GM19455 (cell line): Measurements from ENCODE around the gene EHD4.

Experiments
- ATAC-seq: cut with Tn5 transposase; IDR thresholded peaks from one replicate; pipeline ENCODE4 v1.9.1; 2021; ENCODE audit not compliant: unreplicated experiment

The EHD4 gene

DNA sequence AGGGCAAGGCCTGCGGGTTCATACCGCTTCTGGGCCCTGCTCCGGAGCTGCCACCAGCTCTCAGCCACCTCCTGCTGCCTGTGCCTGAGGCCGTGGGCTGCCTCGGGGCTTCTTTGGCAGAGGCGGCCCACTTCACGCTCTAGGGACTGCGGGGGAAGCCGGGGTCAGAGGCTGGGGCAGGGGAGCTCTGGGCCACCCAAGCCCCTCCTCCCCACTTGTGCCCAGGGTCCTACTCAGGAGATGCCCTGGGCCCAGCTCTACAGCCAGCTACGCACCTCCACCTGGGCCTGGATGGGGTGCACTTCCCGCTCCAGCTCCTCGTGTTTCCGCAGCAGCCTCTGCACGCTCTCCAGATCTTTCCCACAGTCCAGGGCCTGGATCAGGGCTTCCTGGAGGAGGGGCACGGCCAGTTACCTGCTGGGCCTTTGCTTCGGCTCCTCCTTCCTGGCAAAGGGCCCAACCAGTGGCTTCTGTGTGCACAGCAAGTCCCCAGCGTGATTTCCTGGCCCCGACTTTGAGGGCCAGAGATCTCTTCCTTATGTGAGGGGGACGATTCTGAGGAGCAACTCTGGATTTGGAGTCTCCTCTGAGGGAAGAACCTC is 109.7 kb downstream of the EHD4 start:
- no peak for ATAC-seq

DNA sequence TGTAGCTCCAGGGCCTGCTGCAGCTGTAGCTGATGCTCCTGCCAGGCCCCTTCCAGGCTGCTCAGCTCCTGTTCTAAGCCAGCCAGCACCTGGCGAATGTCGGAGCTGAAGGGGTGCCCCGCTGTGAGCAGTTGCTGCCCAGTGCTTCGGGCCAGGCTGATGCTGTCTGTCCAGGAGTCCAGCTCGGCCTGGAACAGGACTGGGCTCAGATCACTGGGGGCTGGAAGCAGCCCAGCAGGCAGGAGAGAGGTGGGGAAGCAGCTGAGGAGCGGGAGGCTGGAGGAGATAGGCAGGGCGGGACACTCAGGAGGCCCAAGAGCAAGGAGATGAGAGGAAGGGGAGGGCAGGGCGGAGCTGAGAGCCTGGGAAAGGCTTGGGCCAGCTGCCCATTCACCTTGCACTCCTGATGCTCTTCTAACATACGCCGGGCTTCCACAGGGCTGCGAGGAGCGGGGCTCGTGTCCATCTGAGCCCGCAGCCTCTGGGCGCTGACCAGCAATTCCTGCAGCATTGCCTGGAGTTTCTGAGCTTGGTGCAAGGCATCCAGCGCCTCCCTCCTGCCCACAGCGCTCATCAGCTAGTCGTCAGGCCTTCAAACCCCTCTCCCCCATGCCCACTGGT is 110.5 kb downstream of the EHD4 start:
- ATAC-seq: no peak

DNA sequence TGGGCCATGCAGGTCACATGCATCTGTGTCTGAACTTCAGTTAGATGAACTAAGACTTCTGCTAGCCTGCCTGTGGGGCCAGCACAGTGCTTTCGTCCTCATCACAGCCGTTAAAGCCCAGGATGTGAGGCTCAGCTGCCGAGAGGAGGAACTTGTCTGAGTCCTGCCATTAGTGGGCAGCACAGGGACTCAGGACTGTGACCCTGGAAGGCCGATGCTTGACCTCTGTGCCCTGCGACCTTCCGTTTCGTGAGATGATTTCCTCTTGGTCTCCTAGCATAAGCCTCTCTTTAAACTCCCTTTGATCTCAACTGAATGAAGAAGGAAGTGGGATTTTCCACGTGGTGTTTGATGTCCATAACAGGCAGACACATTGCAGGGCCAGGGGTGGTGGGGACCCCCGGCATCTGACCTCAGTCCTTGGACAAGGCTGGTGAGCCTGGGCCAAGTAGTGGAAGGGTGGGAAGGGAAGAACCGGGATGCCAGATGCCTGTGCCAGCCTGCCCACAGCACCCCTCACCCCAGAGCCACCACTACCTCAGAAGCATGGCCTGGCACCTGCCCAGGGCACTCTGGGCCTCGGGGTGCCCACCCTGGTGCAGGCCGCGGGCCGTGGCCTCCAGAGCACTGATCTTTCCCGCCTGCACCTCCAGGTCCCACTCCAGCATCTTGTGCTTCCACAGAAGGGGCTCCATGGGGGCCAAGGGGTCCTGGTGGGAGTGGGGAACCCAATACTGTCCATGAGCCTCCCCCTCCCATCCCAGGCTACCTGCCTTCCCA is 112.1 kb downstream of the EHD4 start:
- no peak for ATAC-seq

DNA sequence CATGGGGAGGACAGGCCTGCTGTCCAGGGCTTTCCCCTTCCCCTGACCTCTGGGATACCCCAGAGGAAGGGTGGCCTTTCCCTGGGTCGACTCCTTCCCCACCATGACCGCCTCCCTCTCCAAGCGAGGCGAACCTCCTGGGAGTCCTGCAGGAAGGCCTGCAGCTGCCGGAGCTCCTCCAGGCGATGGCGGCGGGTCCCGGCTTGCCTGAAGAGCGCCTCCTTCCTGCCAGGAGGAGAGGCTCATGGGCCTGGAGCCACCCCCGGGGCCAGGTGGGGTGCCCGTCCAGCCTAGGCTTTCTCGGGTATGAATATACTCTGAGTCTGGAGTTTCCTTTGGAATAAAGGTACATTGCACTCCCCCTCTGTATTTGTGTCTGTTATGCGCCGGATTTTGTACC is 113.6 kb downstream of the EHD4 start:
- ATAC-seq: no peak

DNA sequence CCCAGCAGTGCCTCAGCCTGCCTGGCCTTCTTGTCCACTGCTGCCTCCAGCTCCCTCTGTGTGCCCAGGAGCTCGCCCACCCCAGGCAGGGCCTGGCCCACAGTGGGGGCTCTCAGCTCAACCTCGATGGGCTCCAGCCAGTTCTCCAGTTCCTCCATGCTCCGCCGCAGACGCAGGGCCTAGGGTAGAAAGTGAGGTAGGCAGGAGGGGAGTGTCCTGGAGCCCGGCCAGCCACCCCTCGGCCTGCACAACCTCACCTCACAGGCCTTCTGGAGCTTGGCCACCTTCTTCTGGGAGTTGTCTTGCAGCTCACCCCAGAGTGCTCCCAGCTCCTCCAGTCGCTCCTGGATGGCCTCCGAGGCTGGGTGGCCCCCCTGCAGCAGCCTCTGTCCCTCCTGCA is 115.0 kb downstream of the EHD4 start:
- no peak for ATAC-seq

DNA sequence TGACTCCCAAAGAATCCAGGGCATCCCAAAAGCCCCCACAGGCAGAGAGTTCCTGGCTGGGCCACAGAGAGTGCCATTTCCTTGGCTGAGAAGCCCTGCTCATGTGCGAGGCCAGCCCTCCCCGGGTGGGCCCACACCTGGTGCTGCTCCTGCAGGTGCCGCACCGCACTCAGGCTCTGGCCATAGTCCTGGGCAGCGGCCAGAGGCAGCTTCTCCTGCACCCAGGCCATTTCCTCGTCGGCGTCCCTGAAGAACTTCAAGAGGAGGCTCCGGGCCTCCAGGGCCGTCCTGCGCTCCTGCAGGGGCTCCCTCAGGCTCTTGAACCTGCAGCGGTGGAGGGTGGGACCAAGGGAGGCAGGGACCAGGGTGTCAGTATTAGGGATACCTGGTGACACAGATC is 115.6 kb downstream of the EHD4 start:
- no peak for ATAC-seq

DNA sequence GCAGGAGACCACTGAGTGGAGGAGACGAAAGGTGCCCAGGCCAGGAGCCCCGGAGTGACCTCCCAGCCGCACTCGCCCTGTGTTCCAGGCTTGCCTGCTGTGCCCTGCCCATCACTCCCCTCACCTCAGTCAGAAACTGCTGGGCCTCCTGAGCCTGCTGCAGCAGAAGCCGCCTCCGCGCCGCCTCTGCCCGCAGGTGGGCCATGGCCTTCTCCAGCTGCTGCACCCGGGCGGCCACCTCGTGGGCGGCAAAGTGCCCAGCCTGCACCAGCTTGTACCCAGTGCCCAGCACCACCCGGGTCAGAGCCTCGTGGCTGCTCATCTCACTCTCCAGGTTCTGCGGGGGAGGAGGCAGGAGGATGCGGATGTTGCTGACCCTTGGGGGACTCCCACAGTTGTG is 116.1 kb downstream of the EHD4 start:
- no peak for ATAC-seq

DNA sequence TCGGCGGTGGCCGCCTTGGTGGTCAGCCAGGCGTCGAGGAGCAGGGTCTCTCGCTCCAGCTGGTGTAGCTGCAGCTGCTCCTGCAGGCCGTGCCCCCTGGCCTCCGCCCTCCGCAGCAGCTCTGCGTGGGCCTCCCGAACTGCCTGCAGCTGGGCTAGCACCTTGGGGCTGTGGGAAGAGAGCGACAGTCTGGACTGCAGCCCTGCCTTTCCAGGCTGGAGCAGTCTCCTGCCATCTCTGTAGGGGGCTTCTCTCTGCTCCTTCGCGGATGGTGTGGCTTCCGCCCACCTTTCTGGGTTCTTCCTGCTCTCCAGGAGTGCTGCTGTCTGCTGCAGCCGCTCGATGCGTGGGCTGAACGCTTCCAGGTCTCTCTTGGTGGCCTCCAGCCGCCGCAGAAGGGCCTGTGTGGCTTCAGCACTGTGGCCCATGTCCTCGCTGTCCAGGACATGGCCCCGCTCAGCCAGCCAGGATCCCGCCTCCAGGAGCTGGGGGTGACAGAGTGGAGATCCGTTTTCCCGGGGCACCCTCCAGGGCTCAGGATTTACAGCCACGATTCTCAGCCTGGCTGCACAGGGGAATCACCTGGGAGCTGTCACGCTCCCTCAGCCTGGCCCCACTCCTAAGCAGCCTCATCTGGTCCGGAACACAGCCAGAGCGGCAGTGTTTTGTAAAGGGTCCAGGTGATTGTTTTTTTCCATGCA is 116.9 kb downstream of the EHD4 start:
- no peak for ATAC-seq

DNA sequence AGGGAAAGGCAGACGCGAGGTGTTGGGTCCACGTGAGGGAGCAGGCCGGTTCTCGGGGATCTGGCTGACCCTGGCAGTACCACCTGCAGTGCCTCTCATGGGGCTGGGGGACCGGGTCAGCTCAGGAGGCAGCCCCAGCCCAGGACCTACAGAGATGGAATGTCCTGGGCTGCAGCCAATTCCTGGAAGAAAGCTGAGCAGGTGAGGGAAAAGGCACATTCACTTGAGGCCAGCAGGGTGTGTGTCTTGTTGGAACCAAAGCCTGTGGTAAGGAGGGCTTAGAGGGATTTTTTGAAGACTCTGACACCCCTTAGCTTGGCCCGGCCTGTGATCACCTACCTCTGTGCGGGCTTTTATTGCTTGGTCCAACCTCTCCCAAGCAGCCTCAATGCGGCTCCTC is 117.9 kb downstream of the EHD4 start:
- no peak for ATAC-seq

DNA sequence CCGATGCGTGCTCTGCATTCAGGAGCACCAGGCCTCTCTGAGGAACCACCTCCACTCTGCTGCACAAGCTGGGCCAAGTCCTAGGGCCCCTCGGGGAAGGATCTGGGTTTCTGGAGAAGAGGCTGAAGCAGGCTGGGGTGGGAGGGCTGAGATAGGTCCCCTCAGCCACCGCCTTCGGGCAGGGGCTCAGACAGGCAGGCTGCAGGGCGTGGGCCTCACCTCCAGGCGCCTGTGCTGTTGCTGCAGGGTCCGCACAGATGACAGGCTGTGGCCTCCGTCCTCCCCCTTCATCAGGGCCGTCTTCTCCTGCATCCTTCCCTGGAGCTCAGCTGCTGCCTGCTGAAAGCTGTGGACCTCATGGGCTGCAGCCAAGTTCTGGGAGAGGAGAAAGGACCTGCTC is 118.5 kb downstream of the EHD4 start:
- no peak for ATAC-seq

DNA sequence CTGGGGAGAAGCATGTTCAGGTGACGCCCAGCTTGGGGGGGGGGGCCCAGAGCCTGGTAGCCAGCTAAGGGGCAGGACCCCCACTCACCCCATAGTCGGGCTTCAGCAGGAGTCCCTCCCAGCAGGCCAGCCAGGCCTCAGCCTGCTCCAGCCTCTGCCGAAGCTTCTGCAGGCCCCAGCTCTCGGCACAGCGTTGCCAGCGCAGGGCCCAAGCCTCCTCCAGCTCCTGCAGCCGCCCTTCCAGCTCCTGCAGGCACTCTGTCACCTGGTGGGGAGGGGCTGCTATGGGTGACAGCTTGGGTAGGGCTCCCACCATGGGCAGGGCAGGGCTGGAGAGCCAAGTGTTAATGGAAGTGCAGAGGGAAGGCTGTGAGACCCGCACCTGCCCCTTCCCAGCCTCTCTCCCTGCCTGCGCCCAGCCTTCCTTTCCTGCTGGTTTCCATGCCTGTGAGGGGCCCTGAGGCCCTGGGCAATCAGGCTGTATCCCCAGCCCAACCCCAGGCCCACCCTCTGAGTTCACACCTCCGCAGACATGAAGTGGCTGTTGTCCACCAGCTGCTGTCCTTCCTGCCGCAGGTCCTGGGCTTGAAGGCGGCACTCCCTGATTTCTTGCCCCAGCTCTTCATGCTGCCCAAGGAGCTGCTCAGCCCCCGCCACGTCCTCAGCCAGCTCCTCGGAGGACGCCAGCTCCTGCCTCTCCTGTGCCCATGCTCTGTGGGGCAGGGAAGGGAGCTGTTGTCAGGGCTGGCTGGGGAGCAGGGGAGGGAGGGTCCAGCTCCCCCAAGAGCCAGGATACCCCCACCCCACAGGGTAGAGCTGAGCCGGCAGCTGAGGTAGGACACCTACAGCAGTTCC is 119.4 kb downstream of the EHD4 start:
- no peak for ATAC-seq

DNA sequence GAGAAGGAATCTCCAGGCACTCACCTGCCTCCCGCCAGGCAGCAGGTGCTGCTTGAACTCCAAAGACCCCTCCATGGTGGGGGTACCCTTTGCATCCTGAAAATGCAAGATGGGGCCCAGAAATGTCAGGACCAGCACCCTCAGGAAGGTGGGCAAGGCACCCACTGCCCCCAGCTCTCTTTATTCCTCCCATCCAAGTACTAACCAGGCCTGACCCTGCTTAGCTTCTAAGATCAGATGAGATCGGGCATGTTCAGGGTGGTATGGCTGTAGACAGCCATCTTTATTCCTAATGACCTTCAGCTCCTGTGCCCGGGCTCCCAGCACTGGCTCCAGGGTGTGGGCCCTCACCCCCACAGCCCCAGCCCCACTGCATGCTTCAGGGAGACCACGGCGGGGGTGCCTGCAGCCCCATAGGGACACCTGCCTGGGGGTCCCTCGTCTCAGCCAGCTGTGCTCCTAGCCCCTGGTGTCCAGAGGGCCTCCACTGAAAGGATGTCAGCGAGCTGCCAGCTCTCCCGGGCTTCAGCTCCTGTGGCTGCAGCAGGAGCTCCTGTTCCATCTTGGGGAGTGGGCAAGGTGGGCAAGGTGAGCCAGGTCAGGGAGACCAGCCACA is 120.5 kb downstream of the EHD4 start:
- ATAC-seq: no peak

DNA sequence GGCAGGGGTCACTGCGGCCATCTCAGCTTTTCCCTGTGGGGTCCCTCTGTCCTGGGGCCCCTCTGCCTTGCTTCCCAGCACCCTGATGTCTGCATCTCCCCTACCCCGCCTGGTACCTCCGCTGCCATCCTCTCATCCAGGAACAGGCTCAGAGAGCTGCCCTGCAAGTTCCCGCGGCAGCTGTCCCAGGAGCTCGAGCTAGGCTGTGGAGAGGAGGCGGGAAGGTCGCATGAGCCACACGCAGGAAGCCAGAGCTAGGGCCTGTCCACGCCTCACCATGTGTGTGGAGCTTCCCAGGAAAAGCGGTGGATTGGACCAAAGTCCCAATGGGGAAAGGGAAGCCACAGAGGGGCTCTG is 121.2 kb downstream of the EHD4 start:
- ATAC-seq: no peak

DNA sequence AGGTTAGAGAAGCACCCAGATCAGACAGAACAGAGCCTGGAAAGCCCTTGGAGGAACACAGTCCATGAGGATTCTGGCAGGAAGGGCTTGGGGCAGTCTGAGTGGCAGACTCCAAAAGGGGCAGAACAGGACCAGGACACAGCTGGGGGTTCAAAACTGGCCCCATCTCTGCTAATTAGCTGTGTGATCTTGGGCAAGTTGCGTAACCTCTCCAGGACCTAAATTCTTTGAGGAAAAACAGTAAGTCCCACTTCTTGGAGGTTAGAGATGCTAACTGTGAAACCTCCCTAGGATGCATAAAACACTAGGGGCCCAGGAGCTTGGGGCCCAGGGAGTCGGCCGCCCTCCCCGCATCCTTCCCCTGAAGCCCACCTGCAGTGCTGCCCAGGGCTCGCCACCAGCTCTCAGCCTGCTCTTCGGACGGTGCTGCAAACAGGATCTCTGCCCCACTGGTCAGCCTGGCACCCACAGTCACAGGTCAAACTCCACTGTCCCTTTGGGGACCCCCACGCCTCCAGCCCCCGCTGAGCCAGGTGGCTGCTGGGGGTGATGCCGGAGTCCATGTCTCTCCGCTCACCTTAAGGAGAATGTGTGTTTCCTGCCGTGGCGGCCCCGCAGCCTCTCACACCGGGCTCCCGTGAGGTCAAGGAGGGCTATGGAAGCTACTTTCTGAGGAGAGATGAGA is 121.7 kb downstream of the EHD4 start:
- ATAC-seq: no peak

DNA sequence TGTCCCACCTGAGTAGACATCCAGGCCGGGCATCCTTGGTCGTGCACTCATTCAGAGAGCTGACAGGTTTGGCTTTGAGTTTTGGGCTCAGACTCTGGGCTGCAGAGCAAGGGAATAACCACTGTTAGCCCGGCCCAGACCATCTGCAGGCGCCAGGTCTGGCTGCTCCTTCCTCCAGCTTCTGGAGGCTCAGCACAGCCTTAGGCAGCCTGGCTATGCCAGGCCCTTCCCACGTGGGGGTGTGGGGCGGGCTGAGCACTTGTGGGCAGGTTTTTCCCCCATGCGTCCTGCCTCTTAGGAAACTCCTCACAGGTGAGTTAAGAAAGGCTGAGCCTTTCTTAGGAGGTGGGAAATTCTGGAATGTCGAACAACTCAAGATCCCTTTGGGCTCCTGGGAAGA is 122.5 kb downstream of the EHD4 start:
- no peak for ATAC-seq

DNA sequence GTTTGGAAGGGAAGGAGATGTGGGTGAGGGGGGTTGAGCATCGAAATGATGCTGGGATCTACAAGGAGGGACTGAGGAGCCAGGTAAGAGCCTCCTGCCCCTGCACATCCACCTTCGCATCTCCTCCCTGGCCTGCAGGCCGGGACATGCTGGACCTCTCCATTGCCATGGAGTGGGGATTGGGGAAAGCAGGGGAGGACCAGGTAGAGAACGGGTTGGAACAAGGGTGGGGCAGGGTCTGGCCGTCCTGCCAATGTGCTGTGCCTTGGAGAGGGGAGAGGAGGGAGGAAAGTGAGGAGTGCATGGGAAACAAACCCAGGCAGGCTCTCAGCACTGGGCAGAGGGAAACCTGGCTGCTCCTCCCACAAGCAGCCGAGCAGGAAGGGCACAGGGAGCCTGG is 123.2 kb downstream of the EHD4 start:
- no peak for ATAC-seq

DNA sequence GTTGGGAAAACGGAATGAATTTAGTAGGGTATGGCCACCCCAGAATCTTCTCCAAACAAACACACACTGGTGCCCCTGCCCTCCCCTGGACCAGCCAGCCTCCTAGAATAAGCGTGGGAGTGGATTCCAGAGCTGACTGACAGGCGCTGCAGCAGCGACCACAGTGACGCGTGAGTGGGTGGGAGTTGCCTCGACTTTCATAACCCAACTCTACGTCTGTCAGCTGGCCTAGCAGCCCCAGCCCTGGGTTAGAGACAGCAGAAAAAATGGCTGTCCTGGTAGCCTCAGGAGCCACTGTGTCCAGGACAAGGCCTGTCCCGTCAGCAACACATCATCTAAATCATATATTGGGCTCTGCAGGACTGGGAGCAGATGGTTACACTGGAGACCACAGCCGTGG is 123.7 kb downstream of the EHD4 start:
- no peak for ATAC-seq

DNA sequence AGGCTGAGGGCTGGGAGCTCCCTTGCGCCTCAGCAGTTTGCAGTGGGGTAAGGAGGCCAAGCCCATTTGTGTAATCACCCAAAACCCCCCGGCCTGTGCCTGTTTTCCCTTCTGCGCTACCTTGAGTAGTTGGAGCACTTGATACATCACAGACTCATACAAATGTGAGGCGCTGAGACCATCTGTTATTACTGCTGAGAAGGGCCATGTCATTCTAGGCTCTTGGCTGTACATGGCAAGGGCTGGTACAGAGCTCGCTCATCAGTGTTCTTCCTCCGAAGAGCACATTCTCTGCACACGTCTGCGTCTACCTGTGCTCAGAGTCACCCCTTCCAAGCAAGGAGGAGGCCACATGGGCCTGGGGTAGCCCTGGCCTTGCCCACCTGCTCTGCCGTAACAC is 124.4 kb downstream of the EHD4 start:
- no peak for ATAC-seq

DNA sequence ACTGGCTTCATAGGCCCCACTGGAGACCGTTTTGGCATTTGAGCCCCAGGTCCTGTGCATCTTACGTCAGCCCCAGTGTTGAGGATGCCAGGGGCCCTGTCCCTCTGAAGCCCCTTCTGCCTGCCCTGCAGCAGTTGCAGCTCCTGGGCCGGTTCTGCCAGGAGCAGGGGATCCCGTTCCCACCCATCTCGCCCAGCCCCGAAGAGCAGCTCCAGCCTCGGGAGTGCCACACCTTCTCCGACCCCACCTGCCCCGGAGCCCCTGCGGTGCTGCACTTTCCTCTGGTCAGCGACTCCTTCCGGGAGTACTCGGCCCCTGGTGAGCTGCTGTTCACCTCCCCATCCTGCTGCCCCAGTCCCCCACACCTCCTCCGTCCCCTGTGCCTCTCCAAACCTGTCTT is 125.2 kb downstream of the EHD4 start:
- ATAC-seq: no peak
